GM19324 (cell line): Measurements from ENCODE around the gene SPRED3.
"Not testable (repeated sequence)": the region's sequence is repeated elsewhere in the genome, so short reads cannot be mapped to it uniquely, and the experiment has no call there.

ENCODE experiments used
- ATAC-seq: cut with Tn5 transposase; IDR thresholded peaks from one replicate; pipeline ENCODE4 v1.9.1; 2021; ENCODE audit warnings: mild to moderate bottlenecking, moderate library complexity; ENCODE audit not compliant: unreplicated experiment, low FRiP score

The SPRED3 gene

DNA sequence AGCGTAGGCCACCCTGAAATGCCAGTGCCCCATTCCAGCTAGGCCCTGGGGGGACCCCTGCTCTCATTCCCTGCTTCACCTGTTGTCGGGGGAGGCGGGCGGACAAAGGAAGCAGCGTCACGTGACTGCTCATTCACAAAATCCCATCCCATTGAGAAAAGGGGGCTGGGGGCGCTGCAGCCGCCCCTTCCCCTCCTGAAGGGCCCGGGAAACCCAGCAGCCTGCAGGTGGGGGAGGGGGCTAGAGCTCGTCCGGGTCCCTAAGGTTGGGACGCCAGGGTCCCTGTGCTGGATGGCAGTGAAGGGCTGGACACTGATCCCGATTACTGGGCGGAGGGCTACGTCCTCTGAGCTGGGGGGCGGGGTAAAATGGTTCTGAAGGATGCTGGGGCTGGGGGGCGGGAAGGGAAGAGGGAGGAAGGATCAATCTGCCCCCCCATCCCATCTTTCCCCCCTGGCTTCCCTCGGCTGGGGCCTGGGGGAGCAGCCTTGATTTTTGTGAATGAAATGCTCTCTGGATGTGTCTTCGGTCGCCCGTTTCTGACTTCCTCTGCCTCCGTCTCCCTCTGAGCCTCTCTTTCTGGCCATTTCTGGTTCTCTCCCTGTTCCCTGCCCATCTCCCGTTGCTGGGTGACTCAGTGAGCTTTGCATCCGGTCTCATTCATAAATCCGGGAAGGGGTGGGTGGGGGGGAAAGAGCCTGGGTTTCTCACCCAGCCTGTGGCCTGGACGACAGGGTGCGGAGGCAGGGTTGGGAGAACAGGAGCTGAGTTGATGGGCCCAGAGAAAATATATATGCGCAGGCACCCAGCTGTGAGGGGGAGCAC is 816 bp downstream of the SPRED3 start:
- no peak for ATAC-seq

- no peak for ATAC-seq
Measured at GRCh38 chr19:38389957-38390924, 1.7 kb downstream of the SPRED3 start.

- ATAC-seq: no peak
Measured at GRCh38 chr19:38391911-38392464, 3.5 kb downstream of the SPRED3 start.

DNA sequence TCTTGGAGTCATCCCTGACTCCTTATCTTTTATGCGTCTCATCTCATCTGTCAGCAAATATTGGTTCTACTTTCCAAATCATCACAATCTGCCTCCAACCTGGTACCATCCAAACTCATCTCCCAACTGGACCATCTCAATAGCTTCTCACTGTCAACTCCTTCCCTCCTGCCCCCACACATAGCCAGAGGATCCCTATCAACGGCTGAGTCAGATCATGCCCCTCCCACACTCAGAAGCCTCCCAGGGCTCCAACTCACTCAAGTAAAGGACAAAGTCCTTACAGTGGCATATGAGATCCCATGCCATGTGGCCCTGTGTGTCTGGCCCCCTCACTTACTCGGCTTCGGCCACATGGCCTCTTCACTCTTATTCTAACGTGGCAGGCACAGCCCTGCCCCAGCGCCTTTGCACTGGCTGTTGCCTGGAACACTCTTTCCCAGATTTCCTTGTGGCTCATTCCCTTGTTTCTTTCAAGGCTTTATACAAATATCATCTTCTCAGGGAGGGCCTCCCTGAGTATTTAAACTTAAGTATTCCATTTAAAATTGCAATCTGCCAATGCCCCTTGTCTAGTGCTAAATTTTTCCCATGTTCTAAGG is 4.3 kb downstream of the SPRED3 start:
- ATAC-seq: no peak

DNA sequence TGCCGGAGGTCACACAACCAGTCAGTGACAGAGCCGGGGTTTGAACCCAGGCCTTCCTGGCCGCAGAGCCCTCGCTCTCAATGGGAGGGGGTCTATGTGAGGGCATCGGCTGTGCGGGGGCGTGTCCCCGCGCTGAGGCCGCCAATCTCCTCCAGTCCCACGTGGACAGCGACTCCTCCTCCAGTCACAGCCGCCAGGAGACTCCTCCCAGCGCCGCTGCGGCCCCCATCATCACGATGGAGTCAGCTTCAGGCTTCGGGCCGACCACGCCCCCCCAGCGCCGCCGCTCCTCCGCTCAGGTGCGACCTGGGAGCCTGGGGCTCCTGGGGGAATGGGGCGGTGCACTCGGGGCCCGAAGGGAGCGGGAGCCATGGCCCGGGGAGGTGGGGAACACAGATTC is 6.0 kb downstream of the SPRED3 start:
- ATAC-seq: no peak

- ATAC-seq: no peak
Measured at GRCh38 chr19:38395381-38396114, 7.1 kb downstream of the SPRED3 start.

DNA sequence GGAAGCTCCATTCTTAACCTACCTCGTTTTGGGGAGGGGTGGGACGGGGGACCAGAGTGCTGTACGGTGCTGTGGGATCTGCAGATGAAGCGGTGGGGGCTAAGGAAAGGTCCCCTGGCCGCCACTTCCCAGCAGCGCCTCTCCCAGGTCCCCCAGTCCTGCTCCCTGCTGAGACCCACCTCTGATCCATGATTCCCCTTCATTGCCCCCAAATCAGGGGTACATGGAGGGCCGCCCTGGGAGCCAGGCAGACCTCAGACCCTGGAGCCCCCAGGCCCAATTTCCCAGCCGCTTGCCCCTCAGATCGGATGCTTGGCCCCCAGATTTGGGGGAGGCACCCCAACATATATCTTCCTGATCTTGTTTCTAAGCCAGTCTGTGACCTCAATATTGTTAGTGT is 10.6 kb downstream of the SPRED3 start:
- no peak for ATAC-seq

DNA sequence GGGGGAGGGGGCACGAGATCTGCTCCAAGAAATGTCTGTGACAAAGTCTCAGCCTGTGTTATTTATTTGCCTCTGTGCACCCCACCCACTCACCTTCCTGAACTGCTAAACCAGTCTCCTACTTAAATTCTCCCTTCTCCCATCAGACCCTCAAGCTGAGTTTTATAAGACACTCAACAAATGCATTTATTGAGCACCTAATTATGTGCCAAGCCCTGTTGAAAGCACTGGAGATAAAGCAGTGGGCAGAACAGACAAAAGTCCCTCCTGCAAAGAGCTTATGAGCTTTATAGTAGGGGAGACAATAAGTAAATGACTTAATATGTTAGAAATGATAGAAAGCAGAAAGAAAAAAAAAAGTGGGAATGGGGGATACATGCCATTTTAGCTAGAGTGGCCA is 11.0 kb downstream of the SPRED3 start:
- ATAC-seq: no peak

GRCh38 chr19:38400361-38400760 is 11.9 kb downstream of the SPRED3 start:
- ATAC-seq: no peak

DNA sequence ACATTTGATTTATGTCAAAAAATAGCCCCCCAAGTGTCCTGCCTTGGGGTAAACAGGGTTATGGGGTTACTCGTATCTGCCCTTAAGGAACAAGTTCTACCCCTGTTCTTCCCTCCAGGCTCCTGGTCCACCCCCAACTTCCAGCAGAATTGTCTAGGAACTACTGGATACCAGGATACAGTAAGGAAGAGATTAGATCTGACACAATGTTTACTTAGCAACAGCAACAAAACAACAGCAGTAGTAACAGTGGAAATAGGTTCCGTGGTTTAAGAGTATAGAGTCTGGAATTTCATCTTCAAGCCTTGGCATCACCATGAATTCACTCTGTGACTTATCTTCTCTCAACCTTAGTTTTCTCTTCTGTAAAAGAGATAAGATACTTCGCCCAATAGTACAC is 12.7 kb downstream of the SPRED3 start:
- ATAC-seq: no peak

DNA sequence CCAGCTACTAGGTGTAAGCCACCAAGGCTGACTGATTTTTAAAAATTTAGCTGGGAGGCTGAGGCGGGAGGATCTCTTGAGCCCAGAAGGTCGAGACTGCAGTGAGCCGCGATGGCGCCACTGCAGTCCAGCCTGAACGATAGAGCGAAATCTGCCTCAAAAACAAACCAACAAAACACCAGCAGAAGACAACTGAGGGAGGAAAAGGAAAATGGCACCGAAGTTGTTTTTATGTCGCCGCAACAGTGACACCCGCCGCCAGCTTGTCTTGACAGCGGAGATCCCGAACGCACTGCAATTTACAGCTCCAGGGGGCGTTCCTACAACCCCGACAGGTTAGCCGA is 14.1 kb downstream of the SPRED3 start:
- peak; percentile 1 for ATAC-seq

DNA sequence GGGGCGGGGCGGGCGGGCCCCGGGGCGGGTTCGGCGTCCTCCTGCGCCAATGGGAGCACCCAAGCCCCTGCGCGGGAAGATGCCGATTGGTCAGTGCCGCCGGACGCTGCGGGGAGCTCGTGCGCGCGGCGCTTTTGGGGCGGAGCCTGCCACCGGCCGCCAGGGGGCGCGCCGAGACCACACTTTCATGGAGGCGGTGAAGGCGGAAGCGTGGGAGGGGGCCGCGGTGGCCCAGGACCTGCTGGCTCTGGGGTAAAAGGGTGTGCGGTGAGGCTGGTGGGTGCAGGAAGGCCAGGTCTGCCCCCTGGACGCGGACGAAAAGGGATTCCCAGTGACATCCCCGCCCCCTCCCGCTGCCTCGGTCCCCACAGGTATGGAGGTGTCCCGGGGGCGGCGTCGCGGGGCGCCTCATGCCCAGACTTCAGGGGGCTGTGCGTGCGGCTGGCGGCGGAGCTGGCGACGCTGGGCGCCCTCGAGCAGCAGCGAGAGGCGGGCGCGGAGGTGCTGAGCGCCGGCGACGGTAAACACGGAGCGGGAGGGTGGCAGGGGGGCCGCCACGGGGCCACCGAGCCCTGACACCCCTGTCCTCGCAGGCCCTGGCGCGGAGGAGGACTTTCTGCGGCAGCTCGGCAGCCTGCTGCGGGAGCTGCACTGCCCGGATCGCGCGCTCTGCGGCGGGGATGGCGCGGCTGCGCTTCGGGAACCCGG is 14.6 kb downstream of the SPRED3 start, which contains the start of gene FAM98C:
FAM98C (plus strand) TSS at position 127 of the 708 bp plus-strand sequence; CDS start at position 188, 61 bp downstream.
- peak; percentile 97 for ATAC-seq

DNA sequence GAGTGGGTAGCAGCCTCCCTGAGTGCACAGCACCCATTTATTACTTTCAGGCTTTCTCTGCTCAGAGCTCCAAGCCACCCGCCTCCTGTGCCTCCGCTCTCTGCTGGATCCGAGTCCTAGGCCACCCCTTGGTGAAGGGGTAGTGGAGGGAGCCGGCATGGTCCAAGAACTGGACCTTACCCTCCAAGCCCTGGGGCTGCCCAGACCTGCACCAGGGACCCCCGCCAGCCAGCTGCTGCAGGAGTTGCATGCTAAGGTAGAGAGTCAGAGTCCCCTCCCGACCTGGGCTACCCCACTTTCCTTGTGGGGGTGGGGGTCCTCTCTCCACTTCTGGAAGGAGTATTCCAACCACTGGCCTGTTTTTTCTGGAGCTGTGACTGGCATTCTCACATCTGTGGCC is 16.4 kb downstream of the SPRED3 start:
- ATAC-seq: no peak

DNA sequence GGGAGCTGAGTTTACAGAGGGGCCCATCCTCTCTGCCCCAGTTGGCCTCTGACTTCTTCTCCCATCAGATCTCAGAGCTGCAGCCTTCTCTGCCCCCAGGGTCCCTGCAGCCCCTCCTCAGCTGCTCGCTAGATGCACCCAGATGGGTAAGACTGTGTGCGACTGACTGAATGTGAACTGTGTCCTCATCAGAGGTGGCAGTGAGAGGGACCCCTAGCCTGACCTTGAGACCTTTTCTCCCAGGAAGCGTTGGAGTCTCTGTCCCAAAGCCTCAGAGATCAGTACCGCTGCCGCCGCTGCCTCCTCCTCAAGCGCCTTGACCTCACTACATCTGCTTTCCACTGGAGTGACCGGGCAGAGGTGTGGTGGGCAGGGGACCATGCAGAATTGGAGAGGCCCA is 16.8 kb downstream of the SPRED3 start:
- no peak for ATAC-seq

DNA sequence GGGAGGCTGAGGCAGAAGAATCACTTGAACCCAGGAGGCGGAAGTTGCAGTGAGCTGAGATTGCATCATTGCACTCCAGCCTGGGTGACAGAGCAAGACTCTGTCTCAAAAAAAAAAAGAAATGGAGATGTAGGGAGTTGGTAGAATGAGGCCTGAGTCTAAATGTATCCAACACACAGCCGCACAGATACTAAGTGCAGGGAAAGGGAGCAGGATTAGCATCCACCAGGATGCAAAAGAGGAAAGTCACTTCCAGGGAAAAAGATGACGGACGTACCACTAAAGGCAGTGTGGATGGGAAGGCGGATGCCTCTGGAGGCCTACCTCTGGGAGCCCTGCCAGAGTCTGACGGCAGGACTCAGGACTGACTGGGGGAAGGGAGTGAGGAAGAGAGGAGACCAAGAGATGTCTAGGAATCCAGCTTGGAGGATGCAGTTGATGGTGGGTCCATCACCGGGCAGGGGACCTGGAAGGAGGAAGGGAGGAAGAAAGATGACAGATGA is 21.2 kb downstream of the SPRED3 start:
- no peak for ATAC-seq

- not testable (repeated sequence) for ATAC-seq
Measured at GRCh38 chr19:38410407-38410806, 21.9 kb downstream of the SPRED3 start.

DNA sequence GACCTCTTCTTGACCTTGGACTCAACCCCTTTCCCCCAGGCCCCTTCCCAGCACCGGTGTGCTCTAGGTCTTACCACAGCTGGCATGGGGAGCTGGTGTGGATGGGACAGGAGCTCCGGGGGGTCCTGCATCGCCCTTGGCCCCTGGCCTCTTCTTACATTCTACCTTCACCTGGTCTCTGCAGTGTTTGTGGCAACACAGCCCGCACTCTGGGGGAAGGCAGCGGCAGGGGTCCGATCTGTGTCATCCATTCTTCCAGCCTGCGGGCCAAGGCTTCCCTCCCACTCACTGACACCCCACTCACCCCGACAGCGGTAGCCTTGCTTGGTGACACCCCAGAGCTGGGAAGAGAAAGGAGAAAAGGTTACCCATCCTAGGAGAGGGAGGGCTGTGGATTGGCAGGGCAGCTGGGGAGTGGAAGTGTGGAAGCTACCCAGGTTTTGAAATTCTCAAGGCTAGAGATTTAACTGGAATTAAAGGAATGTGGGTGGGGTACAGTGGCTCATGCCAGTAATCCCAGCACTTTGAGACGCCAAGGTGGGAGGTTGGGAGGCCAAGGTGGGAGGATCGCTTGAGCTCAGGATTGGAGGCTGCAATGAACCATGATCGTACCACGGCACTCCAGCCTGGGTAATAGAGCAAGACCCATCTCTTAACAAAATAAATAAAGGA is 22.7 kb downstream of the SPRED3 start:
- no peak for ATAC-seq

DNA sequence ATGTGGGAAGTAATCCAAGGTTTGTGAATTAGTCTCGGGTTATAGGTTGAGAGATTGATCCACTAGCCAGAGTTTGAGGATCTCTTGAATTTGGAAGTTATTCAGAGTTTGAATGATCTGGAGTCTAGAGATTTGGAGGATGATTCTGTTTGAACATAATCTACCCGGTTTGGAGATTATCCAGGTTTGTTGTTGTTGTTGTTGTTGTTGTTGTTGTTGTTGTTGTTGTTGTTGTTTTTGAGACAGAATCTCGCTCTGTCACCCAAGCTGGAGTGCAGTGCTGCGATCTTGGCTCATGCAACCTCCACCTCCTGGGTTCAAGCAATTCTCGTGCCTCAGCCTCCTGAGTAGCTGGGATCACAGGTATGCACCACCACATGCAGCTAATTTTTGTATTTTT is 23.4 kb downstream of the SPRED3 start:
- not testable (repeated sequence) for ATAC-seq

- ATAC-seq: no peak
Measured at GRCh38 chr19:38412491-38412890, 24.0 kb downstream of the SPRED3 start.
